ENCODE data around the gene SOBP. TPM values are rescaled to one million over a fixed set of nuclear protein-coding genes. Genes with fewer than 3 reads are reported as not detected.

The SOBP gene
- total RNA-seq, 4 donors from 2014 or later = 0.27 to 2.7 (median 1.5) TPM

DNA sequence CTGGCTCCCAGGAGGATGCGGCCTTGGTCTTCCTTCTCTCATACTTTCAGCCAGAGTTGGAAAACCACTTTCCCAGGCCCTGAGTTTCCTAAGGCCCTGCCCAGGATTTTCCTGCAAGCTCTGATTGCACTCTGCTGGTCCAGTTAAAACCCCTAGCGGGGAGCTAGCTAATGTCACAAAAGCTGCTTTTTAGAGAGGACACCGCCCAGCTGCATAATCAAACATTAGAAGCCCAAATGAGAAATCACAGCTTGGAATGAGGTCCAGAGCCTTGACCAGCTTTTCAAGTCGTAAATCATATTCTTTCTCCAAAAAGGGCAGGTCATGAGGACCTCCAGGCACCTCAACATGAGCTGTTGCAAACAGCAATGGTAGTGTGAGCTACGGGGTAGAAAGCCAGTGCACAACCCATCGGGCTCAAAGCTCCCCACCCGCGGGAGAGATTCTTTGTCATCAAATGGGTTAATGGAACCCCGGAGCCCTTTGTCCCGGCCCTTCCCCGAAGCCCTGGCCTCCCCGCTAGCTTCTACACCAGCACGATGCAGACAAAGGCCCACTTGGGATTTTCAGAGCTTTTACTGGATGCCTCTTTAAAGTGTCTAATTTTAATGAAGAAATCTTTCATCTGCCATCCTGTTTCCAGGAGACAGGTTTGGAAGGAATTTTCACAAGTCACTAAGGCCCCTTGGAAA is 200.2 kb downstream of the SOBP start:
- H3K4me3 ChIP-seq (ENCODE audit: low read depth, poor library complexity, severe bottlenecking) = no peak overlapping the region
- DNase-seq (ENCODE audit: low spot score in 2 of 2) = peak in 1 of 2 donors; percentile 79
- WGBS, 2 donors = 74 to 78% methylated on average over 13 of the region's 13 CpGs
- intact Hi-C loops (cut with DNase I; ENCODE audit: low total_unique reads) = no loop called here
- no peak for TF ChIP-seq CTCF (IDR thresholded peaks at IDR 0.05)
- no peak for TF ChIP-seq POLR2A (IDR thresholded peaks at IDR 0.05)

DNA sequence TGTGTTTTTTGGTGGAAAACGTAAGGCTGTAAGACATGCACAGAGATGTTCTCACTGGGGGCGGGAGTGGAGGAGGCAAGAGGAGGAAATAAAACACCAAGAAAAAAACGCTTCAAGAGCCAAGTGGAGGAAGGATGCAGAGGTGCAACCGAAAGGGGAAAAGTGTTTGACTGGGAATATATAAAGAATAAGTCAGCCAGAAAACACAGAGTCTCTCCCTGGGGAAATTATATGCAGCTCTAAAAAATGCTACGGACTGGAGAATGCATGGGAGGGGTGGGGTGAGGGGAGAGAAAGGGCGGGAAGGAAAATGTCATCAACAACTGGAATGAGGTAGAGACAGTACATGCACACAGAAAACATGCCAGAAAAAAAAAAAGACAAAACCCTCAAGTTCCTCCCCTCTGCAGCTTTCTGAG is 200.7 kb downstream of the SOBP start:
- intact Hi-C loops (cut with DNase I; ENCODE audit: low total_unique reads) = no loop called here
- no peak overlapping the region for H3K4me3 ChIP-seq (ENCODE audit: low read depth, poor library complexity, severe bottlenecking)
- no peak for TF ChIP-seq CTCF (IDR thresholded peaks at IDR 0.05)
- no peak for TF ChIP-seq POLR2A (IDR thresholded peaks at IDR 0.05)
- peak in 1 of 2 donors; percentile 7 for DNase-seq (ENCODE audit: low spot score in 2 of 2)
- WGBS, 2 donors = 30 to 40% methylated on average over 6 of the region's 6 CpGs

- TF ChIP-seq CTCF (IDR thresholded peaks at IDR 0.05) = no peak
- TF ChIP-seq POLR2A (IDR thresholded peaks at IDR 0.05) = no peak
- DNase-seq (ENCODE audit: low spot score in 2 of 2) = peak in 1 of 2 donors; percentile 66
- H3K4me3 ChIP-seq (ENCODE audit: low read depth, poor library complexity, severe bottlenecking) = no peak overlapping the region
- WGBS, 2 donors = 55 to 60% methylated on average over 12 of the region's 12 CpGs
- intact Hi-C loops (cut with DNase I; ENCODE audit: low total_unique reads) = no loop called here
Observed at GRCh38 chr6:107691062-107691751, 201.3 kb downstream of the SOBP start.

DNA sequence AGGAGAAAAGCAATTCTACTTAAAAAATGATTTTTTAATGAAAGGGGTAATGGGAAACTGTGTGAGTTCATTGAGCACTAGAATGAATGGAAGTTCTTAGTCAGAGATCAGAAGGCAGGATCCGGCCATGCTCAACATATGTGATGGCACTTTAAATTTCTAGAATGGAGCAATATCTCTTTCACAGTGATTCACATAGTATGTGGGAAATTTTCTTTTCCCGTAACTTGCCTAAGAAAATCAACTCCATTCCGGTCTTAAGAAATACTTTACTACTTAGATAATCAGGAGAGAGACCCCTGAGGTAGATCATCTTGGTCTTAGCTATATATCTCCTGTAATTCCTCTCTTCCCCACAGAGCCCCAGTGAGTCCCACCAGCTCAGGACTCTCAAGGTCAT is 202.4 kb downstream of the SOBP start:
- WGBS, 2 donors = 83 to 91% methylated on average over 3 of the region's 3 CpGs
- intact Hi-C loops (cut with DNase I; ENCODE audit: low total_unique reads) = no loop called here
- TF ChIP-seq POLR2A (IDR thresholded peaks at IDR 0.05) (no peak), CTCF (IDR thresholded peaks at IDR 0.05) (no peak)
- H3K4me3 ChIP-seq (ENCODE audit: low read depth, poor library complexity, severe bottlenecking) = no peak overlapping the region
- peak in 1 of 2 donors; percentile 14 for DNase-seq (ENCODE audit: low spot score in 2 of 2)

GRCh38 chr6:107695061-107695720 is 205.3 kb downstream of the SOBP start:
- intact Hi-C loops (cut with DNase I; ENCODE audit: low total_unique reads) = no loop called here

More at GRCh38 chr6:107695061-107695720, 205.3 kb downstream of the SOBP start:
- DNase-seq (ENCODE audit: low spot score in 2 of 2) = peak in 1 of 2 donors; percentile 9
- no peak overlapping the region for H3K4me3 ChIP-seq (ENCODE audit: low read depth, poor library complexity, severe bottlenecking)
- 95% methylated on average over 2 of the region's 2 CpGs; no CpG with 5 or more reads in 1 of the 2 donors for WGBS, 2 donors
- TF ChIP-seq POLR2A (IDR thresholded peaks at IDR 0.05) = no peak
- TF ChIP-seq CTCF (IDR thresholded peaks at IDR 0.05) = no peak
